ENCODE measurements around the gene TNFSF9.
"Not testable (repeated sequence)": the region's sequence is repeated elsewhere in the genome, so short reads cannot be mapped to it uniquely, and the experiment has no call there.

The TNFSF9 gene

GRCh38 chr19:6556480-6557195 lies 25.8 kb downstream of the TNFSF9 start:
- H3K27ac Mint-ChIP-seq = no peak overlapping the region
- peaks cover 9% of the 10 kb centered on the region for H3K27me3 Mint-ChIP-seq
- no peak overlapping the region for H3K4me3 Mint-ChIP-seq
- H3K36me3 Mint-ChIP-seq = no peaks in the 10 kb centered on the region
- DNase-seq = no peak
- CTCF ChIA-PET = no interaction called here
- H3K9me3 Mint-ChIP-seq = no peaks in the 10 kb centered on the region
- peaks cover 14% of the 10 kb centered on the region for H3K4me1 Mint-ChIP-seq

GRCh38 chr19:6562437-6562836 lies 31.6 kb downstream of the TNFSF9 start:
- not testable (repeated sequence) for H3K4me3 Mint-ChIP-seq, H3K27ac Mint-ChIP-seq, DNase-seq, H3K36me3 Mint-ChIP-seq, H3K4me1 Mint-ChIP-seq, H3K9me3 Mint-ChIP-seq
- CTCF ChIA-PET = interaction anchor here (2.5 kb wide), 1 partner anchor 10 kb away, joined by 12 read pairs; no protein-coding TSS in a partner anchor
- H3K27me3 Mint-ChIP-seq = peaks cover 15% of the 10 kb centered on the region

GRCh38 chr19:6564393-6564792 lies 33.6 kb downstream of the TNFSF9 start:
- DNase-seq = peak; percentile 47
- Mint-ChIP-seq H3K9me3 (peaks cover 8% of the 10 kb centered on the region), H3K4me3 (no peak overlapping the region), H3K27ac (no peak overlapping the region), H3K27me3 (peaks cover 22% of the 10 kb centered on the region), H3K4me1 (no peaks in the 10 kb centered on the region), H3K36me3 (no peaks in the 10 kb centered on the region)
- CTCF ChIA-PET = interaction anchor here (2.5 kb wide), 1 partner anchor 12 kb away, joined by 12 read pairs; no protein-coding TSS in a partner anchor

- CTCF ChIA-PET, DNase-seq, H3K27ac Mint-ChIP-seq, H3K9me3 Mint-ChIP-seq, H3K4me3 Mint-ChIP-seq, H3K4me1 Mint-ChIP-seq, H3K36me3 Mint-ChIP-seq: not testable (repeated sequence)
- peaks cover 24% of the 10 kb centered on the region for H3K27me3 Mint-ChIP-seq
Measured at GRCh38 chr19:6566727-6567126, 35.9 kb downstream of the TNFSF9 start.

GRCh38 chr19:6568010-6568526 lies 37.2 kb downstream of the TNFSF9 start:
- Mint-ChIP-seq H3K27me3 (peaks cover 35% of the 10 kb centered on the region), H3K9me3 (peaks cover 8% of the 10 kb centered on the region), H3K4me1 (no peaks in the 10 kb centered on the region), H3K36me3 (no peaks in the 10 kb centered on the region), H3K4me3 (no peak overlapping the region), H3K27ac (no peak overlapping the region)
- DNase-seq = no peak
- CTCF ChIA-PET = interaction anchor here (0.8 kb wide), 1 partner anchor 295 kb away, joined by 3 read pairs; no protein-coding TSS in a partner anchor

- H3K36me3 Mint-ChIP-seq = no peaks in the 10 kb centered on the region
- no peak overlapping the region for H3K27ac Mint-ChIP-seq
- CTCF ChIA-PET = no interaction called here
- no peaks in the 10 kb centered on the region for H3K4me1 Mint-ChIP-seq
- H3K27me3 Mint-ChIP-seq = peaks cover 31% of the 10 kb centered on the region
- H3K4me3 Mint-ChIP-seq = no peak overlapping the region
- DNase-seq = no peak
- H3K9me3 Mint-ChIP-seq = peaks cover 8% of the 10 kb centered on the region
Measured at GRCh38 chr19:6568816-6569215, 38.0 kb downstream of the TNFSF9 start.

- CTCF ChIA-PET = no interaction called here
- Mint-ChIP-seq H3K36me3 (no peaks in the 10 kb centered on the region), H3K27me3 (peaks cover 26% of the 10 kb centered on the region), H3K4me3 (no peak overlapping the region), H3K27ac (no peak overlapping the region), H3K9me3 (no peaks in the 10 kb centered on the region), H3K4me1 (no peaks in the 10 kb centered on the region)
- DNase-seq = no peak
Measured at GRCh38 chr19:6570764-6571163, 39.9 kb downstream of the TNFSF9 start.

- Mint-ChIP-seq H3K27ac (no peak overlapping the region), H3K4me1 (no peaks in the 10 kb centered on the region), H3K27me3 (peaks cover 26% of the 10 kb centered on the region), H3K9me3 (no peaks in the 10 kb centered on the region), H3K36me3 (no peaks in the 10 kb centered on the region), H3K4me3 (no peak overlapping the region)
- CTCF ChIA-PET = no interaction called here
- no peak for DNase-seq
Measured at GRCh38 chr19:6571167-6571566, 40.3 kb downstream of the TNFSF9 start.

- no peak overlapping the region for H3K27ac Mint-ChIP-seq
- no peak overlapping the region for H3K4me3 Mint-ChIP-seq
- H3K36me3 Mint-ChIP-seq = no peaks in the 10 kb centered on the region
- H3K9me3 Mint-ChIP-seq = no peaks in the 10 kb centered on the region
- peaks cover 26% of the 10 kb centered on the region for H3K27me3 Mint-ChIP-seq
- no peaks in the 10 kb centered on the region for H3K4me1 Mint-ChIP-seq
- CTCF ChIA-PET = no interaction called here
- no peak for DNase-seq
Measured at GRCh38 chr19:6572217-6572616, 41.4 kb downstream of the TNFSF9 start.

GRCh38 chr19:6573350-6573749 lies 42.5 kb downstream of the TNFSF9 start:
- DNase-seq = no peak
- no peak overlapping the region for H3K4me3 Mint-ChIP-seq
- H3K36me3 Mint-ChIP-seq = no peaks in the 10 kb centered on the region
- no peak overlapping the region for H3K27ac Mint-ChIP-seq
- peaks cover 4% of the 10 kb centered on the region for H3K4me1 Mint-ChIP-seq
- H3K9me3 Mint-ChIP-seq = no peaks in the 10 kb centered on the region
- CTCF ChIA-PET = no interaction called here
- H3K27me3 Mint-ChIP-seq = peaks cover 23% of the 10 kb centered on the region

- peaks cover 14% of the 10 kb centered on the region for H3K4me1 Mint-ChIP-seq
- no peaks in the 10 kb centered on the region for H3K9me3 Mint-ChIP-seq
- no peak overlapping the region for H3K4me3 Mint-ChIP-seq
- CTCF ChIA-PET = no interaction called here
- H3K27ac Mint-ChIP-seq = no peak overlapping the region
- H3K36me3 Mint-ChIP-seq = no peaks in the 10 kb centered on the region
- H3K27me3 Mint-ChIP-seq = peaks cover 28% of the 10 kb centered on the region
- no peak for DNase-seq
Measured at GRCh38 chr19:6576869-6577475, 46.1 kb downstream of the TNFSF9 start.

- H3K36me3 Mint-ChIP-seq = no peaks in the 10 kb centered on the region
- no peak overlapping the region for H3K27ac Mint-ChIP-seq
- peaks cover 14% of the 10 kb centered on the region for H3K4me1 Mint-ChIP-seq
- H3K27me3 Mint-ChIP-seq = peaks cover 22% of the 10 kb centered on the region
- DNase-seq = peak; percentile 43
- no peaks in the 10 kb centered on the region for H3K9me3 Mint-ChIP-seq
- H3K4me3 Mint-ChIP-seq = no peak overlapping the region
- CTCF ChIA-PET = no interaction called here
Measured at GRCh38 chr19:6577476-6578125, 46.8 kb downstream of the TNFSF9 start.

- Mint-ChIP-seq H3K36me3 (no peaks in the 10 kb centered on the region), H3K27me3 (peaks cover 24% of the 10 kb centered on the region), H3K4me3 (no peak overlapping the region), H3K27ac (no peak overlapping the region), H3K9me3 (no peaks in the 10 kb centered on the region), H3K4me1 (peaks cover 14% of the 10 kb centered on the region)
- CTCF ChIA-PET = no interaction called here
- DNase-seq = no peak
Measured at GRCh38 chr19:6579450-6580178, 48.8 kb downstream of the TNFSF9 start.

GRCh38 chr19:6580313-6580712 lies 49.5 kb downstream of the TNFSF9 start:
- Mint-ChIP-seq H3K27me3 (peaks cover 26% of the 10 kb centered on the region), H3K9me3 (no peaks in the 10 kb centered on the region), H3K4me3 (no peak overlapping the region), H3K36me3 (no peaks in the 10 kb centered on the region), H3K4me1 (peaks cover 14% of the 10 kb centered on the region), H3K27ac (no peak overlapping the region)
- CTCF ChIA-PET = no interaction called here
- DNase-seq = no peak
